ENCODE data around the gene ADARB2.

Gene ADARB2

GRCh38 chr10:1709161-1709560, 28.2 kb downstream of the ADARB2 start:
- Histone ChIP-seq H3K36me3 (ENCODE audit: low read depth) (no peaks in the 10 kb centered on the region), H3K27ac (ENCODE audit: poor library complexity, severe bottlenecking) (no peak overlapping the region), H3K27me3 (ENCODE audit: insufficient read depth, poor library complexity, severe bottlenecking) (no peaks in the 10 kb centered on the region), H3K9me3 (ENCODE audit: severe bottlenecking) (no peaks in the 10 kb centered on the region), H3K4me3 (ENCODE audit: severe bottlenecking) (no peak overlapping the region), H3K4me1 (ENCODE audit: insufficient read depth, poor library complexity, severe bottlenecking) (no peaks in the 10 kb centered on the region)
- TF ChIP-seq, protein P1, sequence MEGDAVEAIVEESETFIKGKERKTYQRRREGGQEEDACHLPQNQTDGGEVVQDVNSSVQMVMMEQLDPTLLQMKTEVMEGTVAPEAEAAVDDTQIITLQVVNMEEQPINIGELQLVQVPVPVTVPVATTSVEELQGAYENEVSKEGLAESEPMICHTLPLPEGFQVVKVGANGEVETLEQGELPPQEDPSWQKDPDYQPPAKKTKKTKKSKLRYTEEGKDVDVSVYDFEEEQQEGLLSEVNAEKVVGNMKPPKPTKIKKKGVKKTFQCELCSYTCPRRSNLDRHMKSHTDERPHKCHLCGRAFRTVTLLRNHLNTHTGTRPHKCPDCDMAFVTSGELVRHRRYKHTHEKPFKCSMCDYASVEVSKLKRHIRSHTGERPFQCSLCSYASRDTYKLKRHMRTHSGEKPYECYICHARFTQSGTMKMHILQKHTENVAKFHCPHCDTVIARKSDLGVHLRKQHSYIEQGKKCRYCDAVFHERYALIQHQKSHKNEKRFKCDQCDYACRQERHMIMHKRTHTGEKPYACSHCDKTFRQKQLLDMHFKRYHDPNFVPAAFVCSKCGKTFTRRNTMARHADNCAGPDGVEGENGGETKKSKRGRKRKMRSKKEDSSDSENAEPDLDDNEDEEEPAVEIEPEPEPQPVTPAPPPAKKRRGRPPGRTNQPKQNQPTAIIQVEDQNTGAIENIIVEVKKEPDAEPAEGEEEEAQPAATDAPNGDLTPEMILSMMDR (IDR thresholded peaks at IDR 0.05; ENCODE audit: poor library complexity, severe bottlenecking), result no peak
- no peak for ATAC-seq (ENCODE audit: low read depth)
- no peak for DNase-seq (ENCODE audit: low spot score)

DNA sequence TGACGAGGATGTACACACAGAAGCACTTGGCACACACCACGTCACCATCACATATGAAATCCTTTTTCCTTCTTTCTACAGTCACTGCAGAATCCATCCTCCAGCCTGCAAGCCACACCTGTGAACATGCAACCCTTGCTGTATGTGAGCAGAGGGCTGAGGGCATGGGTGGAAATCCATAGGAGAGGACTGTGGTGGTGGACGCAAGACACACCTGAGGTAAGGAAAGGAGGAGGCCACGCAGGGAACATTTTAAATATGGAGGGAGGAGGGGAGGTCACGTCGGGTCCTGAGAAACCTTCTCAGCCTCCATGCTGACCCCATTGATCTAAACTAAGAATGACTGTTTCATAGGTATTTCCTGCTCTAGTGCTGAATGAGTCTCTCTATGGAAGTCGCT, 28.6 kb downstream of the ADARB2 start:
- Histone ChIP-seq H3K4me1 (ENCODE audit: insufficient read depth, poor library complexity, severe bottlenecking) (no peaks in the 10 kb centered on the region), H3K4me3 (ENCODE audit: severe bottlenecking) (no peak overlapping the region), H3K27me3 (ENCODE audit: insufficient read depth, poor library complexity, severe bottlenecking) (no peaks in the 10 kb centered on the region), H3K27ac (ENCODE audit: poor library complexity, severe bottlenecking) (no peak overlapping the region), H3K9me3 (ENCODE audit: severe bottlenecking) (no peaks in the 10 kb centered on the region), H3K36me3 (ENCODE audit: low read depth) (no peaks in the 10 kb centered on the region)
- TF ChIP-seq, protein P1 (IDR thresholded peaks at IDR 0.05; ENCODE audit: poor library complexity, severe bottlenecking), result no peak
- DNase-seq (ENCODE audit: low spot score) (no peak), ATAC-seq (ENCODE audit: low read depth) (no peak)

GRCh38 chr10:1706711-1707110, 30.6 kb downstream of the ADARB2 start:
- TF ChIP-seq, protein P1 (IDR thresholded peaks at IDR 0.05; ENCODE audit: poor library complexity, severe bottlenecking), result no peak
- Histone ChIP-seq H3K9me3 (ENCODE audit: severe bottlenecking) (no peaks in the 10 kb centered on the region), H3K4me1 (ENCODE audit: insufficient read depth, poor library complexity, severe bottlenecking) (no peaks in the 10 kb centered on the region), H3K4me3 (ENCODE audit: severe bottlenecking) (no peak overlapping the region), H3K27ac (ENCODE audit: poor library complexity, severe bottlenecking) (no peak overlapping the region), H3K36me3 (ENCODE audit: low read depth) (no peaks in the 10 kb centered on the region), H3K27me3 (ENCODE audit: insufficient read depth, poor library complexity, severe bottlenecking) (no peaks in the 10 kb centered on the region)
- DNase-seq (ENCODE audit: low spot score) (no peak), ATAC-seq (ENCODE audit: low read depth) (no peak)

GRCh38 chr10:1706256-1706655, 31.1 kb downstream of the ADARB2 start:
- no peak overlapping the region for H3K27ac ChIP-seq (ENCODE audit: poor library complexity, severe bottlenecking)
- no peaks in the 10 kb centered on the region for H3K27me3 ChIP-seq (ENCODE audit: insufficient read depth, poor library complexity, severe bottlenecking)
- no peaks in the 10 kb centered on the region for H3K36me3 ChIP-seq (ENCODE audit: low read depth)

GRCh38 chr10:1698185-1698584, 39.1 kb downstream of the ADARB2 start:
- no peak overlapping the region for H3K27ac ChIP-seq (ENCODE audit: poor library complexity, severe bottlenecking)
- H3K9me3 ChIP-seq (ENCODE audit: severe bottlenecking), result no peaks in the 10 kb centered on the region
- H3K36me3 ChIP-seq (ENCODE audit: low read depth), result no peaks in the 10 kb centered on the region
- TF ChIP-seq, protein P1 (IDR thresholded peaks at IDR 0.05; ENCODE audit: poor library complexity, severe bottlenecking), result no peak
- no peak overlapping the region for H3K4me3 ChIP-seq (ENCODE audit: severe bottlenecking)
- ATAC-seq (ENCODE audit: low read depth) (no peak), DNase-seq (ENCODE audit: low spot score) (no peak)
- H3K4me1 ChIP-seq (ENCODE audit: insufficient read depth, poor library complexity, severe bottlenecking), result no peaks in the 10 kb centered on the region
- H3K27me3 ChIP-seq (ENCODE audit: insufficient read depth, poor library complexity, severe bottlenecking), result no peaks in the 10 kb centered on the region

More at GRCh38 chr10:1706256-1706655, 31.1 kb downstream of the ADARB2 start:
- ATAC-seq (ENCODE audit: low read depth), result no peak
- Histone ChIP-seq H3K9me3 (ENCODE audit: severe bottlenecking) (no peaks in the 10 kb centered on the region), H3K4me1 (ENCODE audit: insufficient read depth, poor library complexity, severe bottlenecking) (no peaks in the 10 kb centered on the region), H3K4me3 (ENCODE audit: severe bottlenecking) (no peak overlapping the region)
- DNase-seq (ENCODE audit: low spot score), result no peak
- TF ChIP-seq, protein P1 (IDR thresholded peaks at IDR 0.05; ENCODE audit: poor library complexity, severe bottlenecking), result no peak

Data from RWPE2 (cell line).